ENCODE measurements around the gene FAM118A.
A peak's percentile ranks its signal among the peaks of the same experiment; 100 is the strongest.

FAM118A gene

DNA sequence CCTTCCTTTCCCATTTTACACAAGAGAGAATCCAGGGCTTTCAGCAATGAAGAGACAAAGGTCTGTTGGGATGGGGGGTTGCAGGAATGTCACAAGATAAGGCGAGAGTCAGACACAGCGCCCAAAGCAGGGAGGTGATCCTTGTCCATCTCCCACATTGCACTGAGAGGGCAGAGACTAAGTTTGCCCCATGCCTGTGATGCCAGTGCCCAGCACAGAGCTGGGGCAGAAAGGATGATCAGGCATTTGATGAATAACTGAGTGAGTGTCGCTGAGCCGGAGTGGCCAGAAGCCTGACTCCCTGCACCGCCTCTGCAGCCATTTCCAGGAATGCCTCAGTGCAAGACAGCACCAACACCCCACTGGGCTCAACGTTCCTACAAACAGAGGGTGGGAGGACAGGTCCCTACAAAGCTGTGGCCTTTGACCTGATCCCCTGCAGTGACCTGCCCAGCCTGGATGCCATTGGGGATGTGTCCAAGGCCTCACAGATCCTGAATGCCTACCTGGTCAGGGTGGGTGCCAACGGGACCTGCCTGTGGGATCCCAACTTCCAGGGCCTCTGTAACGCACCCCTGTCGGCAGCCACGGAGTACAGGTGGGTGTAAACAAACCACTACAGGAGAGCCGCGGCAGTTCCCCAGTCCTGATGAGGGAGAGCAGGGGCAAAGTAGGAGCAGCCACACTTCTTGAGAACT, 22.7 kb upstream of the FAM118A start:
- H3K9me3 ChIP-seq (ENCODE audit: insufficient read depth, low read depth, low read length): peaks cover 9% of the 10 kb centered on the region
- no peak overlapping the region for H2BK12ac ChIP-seq (ENCODE audit: low read length)
- H3K36me3 ChIP-seq (ENCODE audit: control insufficient read depth in 1 of 2, insufficient read depth in 2 of 2, low read length in 2 of 2): no peaks in the 10 kb centered on the region
- H2BK120ac ChIP-seq (ENCODE audit: insufficient read depth, low read length, poor library complexity): no peak overlapping the region
- WGBS (ENCODE audit: extremely low coverage, insufficient coverage, insufficient read length): no CpG with 5 or more reads among the region's 12 CpGs
- H3K14ac ChIP-seq (ENCODE audit: low read length): no peak overlapping the region
- H3K4ac ChIP-seq (ENCODE audit: low read depth, low read length): no peak overlapping the region
- no peak overlapping the region for H3K9ac ChIP-seq (ENCODE audit: low read length)
- H3K79me1 ChIP-seq (ENCODE audit: low read length): no peaks in the 10 kb centered on the region
- H3K18ac ChIP-seq (ENCODE audit: low read length): no peak overlapping the region
- H3K4me2 ChIP-seq (ENCODE audit: low read length): no peak overlapping the region
- no peaks in the 10 kb centered on the region for H3K79me2 ChIP-seq (ENCODE audit: control insufficient read depth, insufficient read depth, low read length, poor library complexity)
- no peak overlapping the region for H3K4me3 ChIP-seq (ENCODE audit: low read depth, low read length)
- no peak overlapping the region for H3K23ac ChIP-seq (ENCODE audit: low read length)
- no peak overlapping the region for H4K91ac ChIP-seq (ENCODE audit: low read depth, low read length)
- no peaks in the 10 kb centered on the region for H3K27me3 ChIP-seq (ENCODE audit: insufficient read depth, low read length)
- DNase-seq: no peak
- no peak overlapping the region for H3K27ac ChIP-seq (ENCODE audit: low read depth, low read length)
- no peak overlapping the region for H4K12ac ChIP-seq (ENCODE audit: low read depth, low read length)
- H4K8ac ChIP-seq (ENCODE audit: low read depth, low read length): no peak overlapping the region
- H3K4me1 ChIP-seq (ENCODE audit: control insufficient read depth in 1 of 2, insufficient read depth in 2 of 2, low read length in 2 of 2): peaks cover 8 to 9% of the 10 kb centered on the region in 2 experiments
- no peak overlapping the region for H2BK5ac ChIP-seq (ENCODE audit: low read depth, low read length, poor library complexity)
- no peak overlapping the region for H2AFZ ChIP-seq (ENCODE audit: insufficient read depth, low read length, poor library complexity)
- no peak overlapping the region for H2AK5ac ChIP-seq (ENCODE audit: low read length)

DNA sequence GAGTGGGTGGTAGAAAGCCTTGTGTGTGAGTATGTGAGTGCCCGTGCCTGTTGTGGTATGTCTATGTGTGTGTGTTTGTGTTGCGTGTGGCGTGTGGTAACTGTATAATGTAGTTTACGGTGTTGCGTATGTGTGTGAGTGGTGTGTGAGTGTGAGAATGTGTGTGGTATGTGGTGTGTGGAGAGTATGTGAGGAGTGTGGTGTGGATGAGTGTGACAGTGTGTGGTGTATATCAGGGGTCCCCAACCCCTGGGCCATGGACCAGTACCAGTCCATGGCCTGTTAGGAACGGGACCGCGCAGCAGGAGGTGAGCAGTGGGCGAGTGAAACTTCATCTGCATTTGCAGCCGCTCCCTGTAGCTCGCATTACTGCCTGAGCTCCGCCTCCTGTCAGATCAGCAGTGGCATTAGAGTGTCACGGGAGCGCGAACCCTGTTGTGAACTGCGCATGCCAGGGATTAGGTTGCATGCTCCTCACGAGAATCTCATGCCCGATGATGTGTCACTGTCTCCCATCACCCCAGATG, 19.3 kb upstream of the FAM118A start:
- H3K36me3 ChIP-seq (ENCODE audit: control insufficient read depth in 1 of 2, insufficient read depth in 2 of 2, low read length in 2 of 2): no peaks in the 10 kb centered on the region

DNA sequence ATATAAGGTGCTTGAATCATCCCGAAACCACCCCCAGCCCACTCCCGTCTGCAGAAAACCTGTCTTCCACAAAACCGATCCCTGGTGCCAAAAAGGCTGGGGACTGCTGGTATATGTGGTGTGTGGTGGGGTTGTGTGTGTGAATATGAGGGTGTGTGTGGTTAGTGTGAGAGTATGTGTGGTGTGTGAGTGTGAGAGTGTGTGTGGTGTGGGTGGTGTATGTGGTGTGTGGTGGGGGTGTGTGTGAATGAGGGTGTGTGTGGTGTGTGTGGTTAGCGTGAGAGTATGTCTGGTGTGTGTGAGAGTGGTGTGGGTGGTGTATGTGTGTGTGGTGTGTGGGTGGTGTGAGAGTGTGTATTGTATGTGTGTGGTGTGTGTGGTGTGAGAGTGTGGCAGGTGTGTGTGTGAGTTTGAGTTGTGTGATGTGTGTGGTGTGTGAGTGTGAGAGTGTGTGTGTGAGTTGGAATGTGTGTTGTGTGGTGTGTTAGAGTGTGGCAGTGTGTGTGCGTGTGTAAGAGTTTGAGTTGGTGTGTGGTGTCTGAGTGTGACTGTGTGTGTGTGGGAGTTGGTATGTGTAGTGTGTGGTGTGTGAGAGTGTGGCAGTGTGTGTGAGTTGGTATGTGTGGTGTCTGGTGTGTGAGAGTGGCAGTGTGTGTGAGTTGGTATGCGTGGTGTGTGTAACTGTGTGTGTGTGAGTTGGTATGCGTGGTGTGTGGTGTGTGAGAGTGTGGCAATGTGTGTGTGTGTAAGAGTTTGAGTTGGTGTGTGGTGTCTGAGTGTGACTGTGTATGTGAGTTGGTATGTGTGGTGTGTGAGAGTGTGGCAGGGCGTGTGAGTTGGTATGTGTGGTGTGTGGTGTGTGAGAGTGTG, 18.4 kb upstream of the FAM118A start:
- Histone ChIP-seq H3K36me3 (ENCODE audit: control insufficient read depth in 1 of 2, insufficient read depth in 2 of 2, low read length in 2 of 2) (no peaks in the 10 kb centered on the region), H2AK5ac (ENCODE audit: low read length) (no peak overlapping the region), H3K27me3 (ENCODE audit: insufficient read depth, low read length) (no peaks in the 10 kb centered on the region), H3K9ac (ENCODE audit: low read length) (no peak overlapping the region), H2BK120ac (ENCODE audit: insufficient read depth, low read length, poor library complexity) (no peak overlapping the region), H3K14ac (ENCODE audit: low read length) (no peak overlapping the region), H3K18ac (ENCODE audit: low read length) (no peak overlapping the region), H3K79me2 (ENCODE audit: control insufficient read depth, insufficient read depth, low read length, poor library complexity) (no peaks in the 10 kb centered on the region), H3K4ac (ENCODE audit: low read depth, low read length) (no peak overlapping the region), H3K4me3 (ENCODE audit: low read depth, low read length) (peak overlapping the region; percentile 40), H4K12ac (ENCODE audit: low read depth, low read length) (no peak overlapping the region), H3K23ac (ENCODE audit: low read length) (peak overlapping the region; percentile 45), H4K91ac (ENCODE audit: low read depth, low read length) (no peak overlapping the region), H3K9me3 (ENCODE audit: insufficient read depth, low read depth, low read length) (peaks cover 7% of the 10 kb centered on the region), H3K79me1 (ENCODE audit: low read length) (no peaks in the 10 kb centered on the region), H4K8ac (ENCODE audit: low read depth, low read length) (no peak overlapping the region), H2BK12ac (ENCODE audit: low read length) (no peak overlapping the region), H3K4me2 (ENCODE audit: low read length) (no peak overlapping the region), H2AFZ (ENCODE audit: insufficient read depth, low read length, poor library complexity) (no peak overlapping the region), H3K4me1 (ENCODE audit: control insufficient read depth in 1 of 2, insufficient read depth in 2 of 2, low read length in 2 of 2) (no peaks in the 10 kb centered on the region), H3K27ac (ENCODE audit: low read depth, low read length) (no peak overlapping the region), H2BK5ac (ENCODE audit: low read depth, low read length, poor library complexity) (no peak overlapping the region)
- 100% methylated on average over 5 of the region's 8 CpGs for WGBS (ENCODE audit: extremely low coverage, insufficient coverage, insufficient read length)
- no peak for DNase-seq

More for the DNA sequence above, 19.3 kb upstream of the FAM118A start:
- WGBS (ENCODE audit: extremely low coverage, insufficient coverage, insufficient read length): 100% methylated on average over 4 of the region's 18 CpGs
- H2AK5ac ChIP-seq (ENCODE audit: low read length): no peak overlapping the region
- no peak overlapping the region for H2AFZ ChIP-seq (ENCODE audit: insufficient read depth, low read length, poor library complexity)
- peak; percentile 27 to 32 for DNase-seq
- H3K27me3 ChIP-seq (ENCODE audit: insufficient read depth, low read length): no peaks in the 10 kb centered on the region
- peaks cover 9% of the 10 kb centered on the region for H3K9me3 ChIP-seq (ENCODE audit: insufficient read depth, low read depth, low read length)
- no peak overlapping the region for H3K4me2 ChIP-seq (ENCODE audit: low read length)
- no peak overlapping the region for H2BK120ac ChIP-seq (ENCODE audit: insufficient read depth, low read length, poor library complexity)
- no peak overlapping the region for H4K12ac ChIP-seq (ENCODE audit: low read depth, low read length)
- no peaks in the 10 kb centered on the region for H3K79me1 ChIP-seq (ENCODE audit: low read length)
- no peak overlapping the region for H3K27ac ChIP-seq (ENCODE audit: low read depth, low read length)
- no peaks in the 10 kb centered on the region for H3K79me2 ChIP-seq (ENCODE audit: control insufficient read depth, insufficient read depth, low read length, poor library complexity)
- H3K14ac ChIP-seq (ENCODE audit: low read length): no peak overlapping the region
- no peak overlapping the region for H3K18ac ChIP-seq (ENCODE audit: low read length)
- H4K91ac ChIP-seq (ENCODE audit: low read depth, low read length): no peak overlapping the region
- H3K4me3 ChIP-seq (ENCODE audit: low read depth, low read length): no peak overlapping the region
- H2BK12ac ChIP-seq (ENCODE audit: low read length): no peak overlapping the region
- no peak overlapping the region for H2BK5ac ChIP-seq (ENCODE audit: low read depth, low read length, poor library complexity)
- H3K4me1 ChIP-seq (ENCODE audit: control insufficient read depth in 1 of 2, insufficient read depth in 2 of 2, low read length in 2 of 2): no peaks in the 10 kb centered on the region
- no peak overlapping the region for H4K8ac ChIP-seq (ENCODE audit: low read depth, low read length)
- H3K9ac ChIP-seq (ENCODE audit: low read length): no peak overlapping the region
- no peak overlapping the region for H3K4ac ChIP-seq (ENCODE audit: low read depth, low read length)
- no peak overlapping the region for H3K23ac ChIP-seq (ENCODE audit: low read length)

DNA sequence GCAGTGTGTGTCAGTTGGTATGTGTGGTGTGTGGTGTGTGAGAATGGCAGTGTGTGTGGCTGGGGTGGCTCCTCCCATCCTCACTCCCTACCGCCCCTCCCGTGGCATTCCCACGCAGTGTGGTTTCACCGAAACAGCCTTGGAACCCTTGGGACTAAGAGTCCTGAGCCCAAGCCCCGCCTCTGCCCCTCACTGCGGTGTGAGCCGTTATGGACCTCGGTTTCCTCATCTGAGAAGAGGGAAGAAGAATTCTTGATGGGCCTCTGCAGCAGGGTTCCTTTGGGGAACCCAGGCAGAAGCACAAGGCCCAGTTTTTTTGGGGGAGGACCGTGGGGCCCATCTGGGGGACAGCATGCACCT, 17.8 kb upstream of the FAM118A start:
- H3K4me3 ChIP-seq (ENCODE audit: low read depth, low read length): no peak overlapping the region
- no peak overlapping the region for H4K12ac ChIP-seq (ENCODE audit: low read depth, low read length)
- H3K14ac ChIP-seq (ENCODE audit: low read length): no peak overlapping the region
- H3K4ac ChIP-seq (ENCODE audit: low read depth, low read length): no peak overlapping the region
- H2AK5ac ChIP-seq (ENCODE audit: low read length): no peak overlapping the region
- no peak overlapping the region for H3K27ac ChIP-seq (ENCODE audit: low read depth, low read length)
- H3K4me2 ChIP-seq (ENCODE audit: low read length): no peak overlapping the region
- no peak overlapping the region for H2BK120ac ChIP-seq (ENCODE audit: insufficient read depth, low read length, poor library complexity)
- H3K9me3 ChIP-seq (ENCODE audit: insufficient read depth, low read depth, low read length): peaks cover 7% of the 10 kb centered on the region
- no peaks in the 10 kb centered on the region for H3K79me1 ChIP-seq (ENCODE audit: low read length)
- H3K18ac ChIP-seq (ENCODE audit: low read length): no peak overlapping the region
- no peak overlapping the region for H3K23ac ChIP-seq (ENCODE audit: low read length)
- H4K8ac ChIP-seq (ENCODE audit: low read depth, low read length): no peak overlapping the region
- no peak for DNase-seq
- H3K27me3 ChIP-seq (ENCODE audit: insufficient read depth, low read length): no peaks in the 10 kb centered on the region
- no peaks in the 10 kb centered on the region for H3K36me3 ChIP-seq (ENCODE audit: control insufficient read depth in 1 of 2, insufficient read depth in 2 of 2, low read length in 2 of 2)
- no peak overlapping the region for H2BK12ac ChIP-seq (ENCODE audit: low read length)
- no peak overlapping the region for H3K9ac ChIP-seq (ENCODE audit: low read length)
- no CpG with 5 or more reads among the region's 9 CpGs for WGBS (ENCODE audit: extremely low coverage, insufficient coverage, insufficient read length)
- no peaks in the 10 kb centered on the region for H3K79me2 ChIP-seq (ENCODE audit: control insufficient read depth, insufficient read depth, low read length, poor library complexity)
- no peak overlapping the region for H4K91ac ChIP-seq (ENCODE audit: low read depth, low read length)
- no peak overlapping the region for H2AFZ ChIP-seq (ENCODE audit: insufficient read depth, low read length, poor library complexity)
- no peak overlapping the region for H2BK5ac ChIP-seq (ENCODE audit: low read depth, low read length, poor library complexity)
- no peaks in the 10 kb centered on the region for H3K4me1 ChIP-seq (ENCODE audit: control insufficient read depth in 1 of 2, insufficient read depth in 2 of 2, low read length in 2 of 2)
